Measurements from ENCODE around the gene ZBTB42.

ZBTB42 gene

DNA sequence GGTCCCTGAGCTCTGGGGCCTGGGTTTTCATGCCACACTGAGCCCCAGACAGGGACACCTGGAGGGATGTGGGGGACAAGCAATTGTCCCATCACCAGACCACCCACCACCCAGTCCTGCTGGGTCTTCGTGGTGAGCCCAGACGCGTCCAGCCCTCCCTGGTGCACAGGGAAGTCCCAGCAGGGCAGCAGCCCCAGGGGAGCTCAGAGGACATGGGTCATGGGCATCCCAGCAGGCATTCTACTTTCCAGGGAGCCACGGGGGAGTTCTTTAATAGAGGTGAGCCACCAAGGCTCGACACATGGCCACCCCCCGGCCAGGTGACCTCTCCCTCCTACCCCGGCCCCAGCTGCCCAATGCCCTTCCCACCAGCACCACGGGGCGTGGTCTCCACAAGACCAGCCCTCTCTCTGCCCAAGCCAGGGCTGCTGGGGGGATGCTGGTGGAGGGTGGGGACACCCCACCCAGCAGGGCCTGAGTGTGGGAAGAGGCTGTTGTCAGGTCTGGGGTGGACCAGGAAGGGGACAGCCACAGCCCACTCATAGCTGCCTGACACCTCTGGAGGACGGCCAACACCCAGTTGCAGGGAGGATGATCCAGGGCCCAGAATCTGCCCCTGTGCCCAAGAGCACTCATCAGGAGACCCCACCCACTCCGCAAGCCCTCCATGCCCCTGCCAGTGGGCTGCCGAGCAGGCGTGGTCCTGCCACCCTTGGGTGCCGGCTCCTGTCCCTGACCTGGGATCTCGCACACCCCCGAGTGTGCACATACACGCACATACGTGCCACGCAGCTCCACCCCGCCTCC lies 19.4 kb upstream of the ZBTB42 start:
- FAIRE-seq (no peak), DNase-seq (ENCODE audit: extremely low spot score, insufficient read length, low read depth) (no peak)

DNA sequence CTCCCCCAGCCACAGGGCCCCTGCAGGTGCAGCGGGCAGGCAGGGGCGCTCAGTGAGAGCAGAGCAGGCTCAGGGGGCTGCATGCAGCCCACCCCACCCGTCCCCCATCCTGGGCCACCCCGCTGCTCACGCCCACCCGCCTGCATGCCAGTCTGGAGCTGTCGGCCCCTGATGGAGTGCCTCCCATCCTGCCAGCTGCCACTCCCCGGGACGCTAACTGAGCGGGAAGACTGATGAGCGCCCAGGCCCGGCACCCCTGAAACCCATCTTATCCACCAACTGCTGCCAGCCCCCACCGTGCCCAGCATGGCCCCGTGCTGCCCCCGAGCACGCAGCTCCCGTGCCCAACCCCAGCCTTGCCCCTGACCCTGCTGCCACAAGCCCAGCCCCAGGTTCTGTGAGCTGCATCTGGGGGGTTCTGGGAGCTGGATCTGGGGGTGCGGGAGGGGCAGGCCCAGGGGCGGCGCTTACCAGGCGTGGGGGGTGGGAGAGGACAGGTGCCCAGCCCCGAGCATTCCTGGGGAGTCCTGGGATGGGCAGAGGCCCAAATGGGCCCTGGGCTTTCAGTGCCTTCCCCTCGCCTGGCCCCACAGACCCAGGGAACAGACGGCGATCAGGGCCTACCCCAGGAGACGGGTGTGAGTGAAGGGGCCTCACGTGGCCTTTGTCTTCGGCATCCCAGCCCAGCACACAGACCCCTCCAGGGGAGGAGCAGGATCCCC lies 18.7 kb upstream of the ZBTB42 start:
- no peak for DNase-seq (ENCODE audit: extremely low spot score, insufficient read length, low read depth)
- no peak for FAIRE-seq

DNA sequence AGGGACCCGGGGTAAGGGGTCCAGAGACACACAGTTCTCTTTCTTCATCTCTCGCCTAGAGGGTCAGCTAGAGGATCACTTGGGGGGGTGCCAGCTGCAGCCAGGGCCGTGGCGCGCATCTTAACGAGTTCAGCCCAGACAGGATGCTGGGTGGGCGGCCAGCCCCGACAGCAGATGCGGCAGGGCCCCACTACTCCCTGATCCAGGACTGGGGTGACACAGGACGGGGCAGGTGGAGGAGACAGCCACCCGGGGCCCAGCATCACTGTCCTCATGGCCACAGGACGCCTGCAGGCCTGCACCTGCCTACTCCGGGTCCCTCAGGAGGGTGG lies 18.1 kb upstream of the ZBTB42 start:
- no peak for FAIRE-seq
- no peak for DNase-seq (ENCODE audit: extremely low spot score, insufficient read length, low read depth)

DNA sequence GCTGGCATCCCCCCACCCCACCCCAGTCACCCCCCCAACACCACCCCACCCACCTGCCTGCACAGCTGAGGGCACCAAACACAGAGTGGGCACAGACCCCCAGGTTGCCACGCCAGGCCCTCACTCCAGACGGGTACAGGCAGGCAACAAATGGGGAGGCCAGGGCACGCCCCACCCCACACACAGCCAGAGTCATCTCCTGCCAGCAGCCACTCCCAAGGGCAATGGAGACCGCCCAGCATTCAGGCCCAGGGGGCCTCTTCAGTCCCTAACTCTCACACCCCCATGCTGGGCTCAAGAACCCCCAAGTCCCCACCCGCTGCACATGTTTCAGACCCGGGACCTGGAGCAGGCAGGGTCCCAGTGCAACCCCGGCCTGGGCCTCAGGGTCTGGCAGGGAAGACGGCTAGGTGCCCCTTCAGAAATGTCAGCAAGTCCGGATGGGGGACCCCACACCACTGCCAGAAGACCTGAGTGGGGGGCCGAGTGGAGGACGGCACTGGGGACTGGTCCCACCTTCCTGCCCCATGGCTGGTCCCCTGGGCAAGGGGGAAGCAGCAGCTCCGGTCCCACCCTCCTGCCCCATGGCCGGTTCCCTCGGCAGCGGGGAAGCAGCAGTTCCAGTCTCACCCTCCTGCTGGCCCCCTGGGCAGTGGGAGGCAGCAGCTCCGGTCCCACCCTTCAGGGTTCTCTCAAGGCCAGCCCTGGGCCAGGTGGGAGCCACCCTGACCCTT lies 17.2 kb upstream of the ZBTB42 start:
- no peak for FAIRE-seq
- no peak for DNase-seq (ENCODE audit: extremely low spot score, insufficient read length, low read depth)

DNA sequence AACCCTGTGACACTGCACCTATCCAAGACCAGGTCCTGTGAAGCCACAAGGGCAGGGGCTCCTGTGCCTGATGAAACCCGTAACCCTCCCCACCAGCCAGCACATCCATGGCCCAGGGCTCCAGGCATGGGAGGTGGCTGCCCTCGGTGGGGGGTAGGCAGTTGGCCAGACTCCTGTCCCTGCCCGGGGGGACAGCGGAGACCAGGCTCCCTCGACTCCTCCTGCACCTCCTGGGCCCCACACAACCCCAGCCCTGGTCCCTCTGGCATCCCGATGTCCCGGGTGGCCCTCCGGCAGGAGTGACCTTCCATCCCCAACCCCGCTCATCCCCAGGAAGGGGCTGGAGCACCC lies 16.7 kb upstream of the ZBTB42 start:
- FAIRE-seq: no peak
- DNase-seq (ENCODE audit: extremely low spot score, insufficient read length, low read depth): no peak

DNA sequence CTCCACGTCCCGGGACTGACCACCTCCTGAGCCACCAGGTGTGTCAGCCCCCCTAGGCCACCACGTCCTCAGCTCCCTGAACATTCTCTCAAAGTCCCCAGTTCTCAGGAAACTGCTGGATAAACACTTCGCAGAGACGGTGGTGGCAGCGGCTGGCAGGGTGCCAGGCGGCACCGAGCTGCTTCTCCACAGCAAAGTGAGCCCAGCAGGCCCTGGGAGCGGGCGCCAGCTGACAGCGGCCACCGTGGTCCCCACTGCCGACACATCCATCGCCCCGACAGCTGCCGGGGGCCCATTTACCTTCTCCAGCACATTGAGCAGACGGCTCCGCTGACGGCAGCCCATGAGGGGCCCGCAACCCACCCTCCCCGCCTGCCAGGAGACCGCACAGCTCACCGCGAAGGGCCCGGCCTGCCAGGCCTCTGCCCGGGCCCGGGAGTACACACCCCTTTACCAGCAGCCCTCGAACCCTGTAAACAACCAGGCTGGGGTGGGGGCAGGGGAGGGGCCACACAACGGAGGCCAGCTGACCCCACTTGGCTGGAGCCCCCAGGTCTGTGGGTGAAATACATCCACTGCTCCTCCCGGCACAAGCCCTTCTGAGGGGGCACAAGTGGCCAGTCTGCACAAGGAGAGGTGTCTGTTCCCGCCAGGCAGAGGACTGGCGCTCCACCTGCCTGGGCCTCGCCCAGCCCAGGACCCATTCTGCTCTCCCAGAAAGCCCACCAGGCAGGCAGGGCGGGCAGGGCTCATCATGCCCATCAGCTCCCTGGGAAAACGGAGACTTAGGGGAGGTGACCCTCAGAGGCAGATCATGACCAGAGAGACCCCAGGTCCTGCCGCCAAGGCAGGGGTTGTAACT lies 15.8 kb upstream of the ZBTB42 start:
- no peak for FAIRE-seq
- DNase-seq (ENCODE audit: extremely low spot score, insufficient read length, low read depth): no peak

DNA sequence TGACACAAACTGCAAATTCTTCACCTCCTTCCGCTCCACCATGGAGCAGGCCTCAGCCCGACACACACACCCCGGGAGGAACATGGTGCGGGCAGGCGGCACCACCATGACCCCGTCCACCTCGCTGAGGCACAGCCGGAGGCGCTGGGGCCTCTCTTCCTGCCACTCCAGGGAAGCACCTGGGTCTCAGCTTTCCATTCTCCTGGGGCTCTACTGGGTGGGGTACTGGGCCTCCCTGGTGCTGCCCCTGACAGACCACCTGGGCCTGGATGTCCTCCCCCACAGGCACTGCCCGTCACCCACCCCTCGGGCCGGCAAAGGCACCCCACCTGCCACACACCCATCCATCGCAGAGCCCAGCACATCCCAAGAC lies 15.2 kb upstream of the ZBTB42 start:
- no peak for FAIRE-seq
- no peak for DNase-seq (ENCODE audit: extremely low spot score, insufficient read length, low read depth)

DNA sequence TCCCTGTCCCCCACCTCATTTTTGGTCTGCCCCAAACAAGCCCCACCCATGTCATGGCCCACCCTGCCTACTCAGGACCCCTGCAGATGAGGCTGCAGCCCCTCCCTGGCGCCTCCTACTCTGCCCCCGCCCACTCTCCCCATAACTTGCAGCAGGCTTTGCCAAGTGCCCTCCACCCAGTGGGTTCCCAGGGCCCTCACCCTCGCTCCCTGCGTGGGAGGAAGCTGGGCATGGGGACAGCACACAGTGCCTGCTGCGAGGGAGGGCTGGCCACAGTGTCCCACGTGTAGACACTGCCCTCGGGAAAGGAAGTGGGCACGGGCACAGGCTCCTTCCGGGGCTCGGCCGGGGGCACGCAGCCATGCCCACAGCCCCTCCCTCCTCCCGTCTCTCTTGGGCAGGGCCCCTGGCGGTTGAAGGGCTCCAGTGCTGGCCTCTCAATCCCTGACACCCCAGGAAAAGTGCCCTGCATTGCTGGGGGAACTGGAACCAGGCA lies 14.8 kb upstream of the ZBTB42 start:
- FAIRE-seq (no peak), DNase-seq (ENCODE audit: extremely low spot score, insufficient read length, low read depth) (no peak)

DNA sequence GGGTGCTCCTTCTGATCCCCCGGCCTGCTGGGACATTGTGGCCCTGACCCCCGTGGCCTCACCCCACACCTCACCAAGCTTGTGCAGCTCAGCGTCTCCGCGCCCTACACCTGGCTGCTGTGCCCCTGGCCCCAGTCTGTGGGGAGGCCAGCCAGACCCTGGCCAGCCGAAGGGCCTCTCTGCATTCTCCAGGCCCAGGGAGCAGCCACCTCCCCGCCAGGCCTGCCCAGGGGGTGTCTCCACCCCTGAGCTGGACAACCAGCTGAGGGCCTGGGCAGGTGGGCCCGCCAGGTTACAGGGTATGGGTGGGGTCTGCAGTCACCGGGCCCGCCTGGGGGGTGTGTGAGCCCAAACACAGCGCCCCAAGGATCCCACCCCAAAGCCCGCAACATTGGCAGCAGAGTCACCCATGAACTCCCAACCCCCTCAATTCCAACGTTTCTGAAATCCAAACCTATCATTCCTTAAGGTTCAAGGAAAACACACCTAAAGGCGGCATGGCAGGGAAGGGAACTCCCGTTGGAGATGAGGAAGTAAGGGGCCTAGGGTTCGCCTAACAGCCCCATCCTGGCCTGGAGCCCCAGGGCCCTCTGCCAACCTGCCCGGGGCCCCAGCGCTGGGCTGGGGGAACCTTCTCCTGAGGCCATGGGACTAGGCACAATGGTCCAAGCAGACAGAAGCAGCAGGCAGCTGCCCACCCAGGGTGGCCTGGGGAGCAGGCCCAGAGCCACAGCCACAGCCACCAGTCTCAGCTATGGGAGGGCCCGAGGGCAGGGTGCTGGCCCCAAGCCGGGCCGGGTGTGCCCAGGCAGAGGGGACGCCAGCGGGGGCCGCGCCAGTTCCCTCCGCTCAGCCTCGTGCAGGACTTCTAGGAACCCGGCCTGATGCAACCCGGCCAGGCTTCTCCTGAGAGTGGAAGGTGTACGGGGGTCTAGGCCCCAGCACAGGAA lies 13.9 kb upstream of the ZBTB42 start:
- FAIRE-seq (no peak), DNase-seq (ENCODE audit: extremely low spot score, insufficient read length, low read depth) (no peak)

DNA sequence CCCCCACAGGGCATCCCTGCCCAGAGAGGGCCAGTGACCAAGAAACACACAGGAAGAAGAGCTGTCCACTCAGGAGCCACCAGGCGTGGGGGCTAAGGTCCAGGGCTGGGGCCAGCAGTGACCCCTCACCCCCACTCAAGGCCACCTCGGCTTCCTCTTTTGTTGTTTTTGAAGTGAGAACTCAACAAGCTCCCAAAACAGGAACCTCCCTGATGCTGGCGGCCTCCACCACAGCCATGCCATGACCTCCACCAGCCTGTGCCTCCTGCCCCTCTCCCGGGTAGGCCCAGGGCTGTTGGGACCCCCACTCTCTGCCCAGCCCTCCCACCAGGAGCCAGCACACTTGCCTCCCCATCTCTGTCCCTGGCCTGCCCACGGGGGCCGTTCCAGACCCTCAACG lies 13.2 kb upstream of the ZBTB42 start:
- DNase-seq (ENCODE audit: extremely low spot score, insufficient read length, low read depth): no peak
- FAIRE-seq: no peak

DNA sequence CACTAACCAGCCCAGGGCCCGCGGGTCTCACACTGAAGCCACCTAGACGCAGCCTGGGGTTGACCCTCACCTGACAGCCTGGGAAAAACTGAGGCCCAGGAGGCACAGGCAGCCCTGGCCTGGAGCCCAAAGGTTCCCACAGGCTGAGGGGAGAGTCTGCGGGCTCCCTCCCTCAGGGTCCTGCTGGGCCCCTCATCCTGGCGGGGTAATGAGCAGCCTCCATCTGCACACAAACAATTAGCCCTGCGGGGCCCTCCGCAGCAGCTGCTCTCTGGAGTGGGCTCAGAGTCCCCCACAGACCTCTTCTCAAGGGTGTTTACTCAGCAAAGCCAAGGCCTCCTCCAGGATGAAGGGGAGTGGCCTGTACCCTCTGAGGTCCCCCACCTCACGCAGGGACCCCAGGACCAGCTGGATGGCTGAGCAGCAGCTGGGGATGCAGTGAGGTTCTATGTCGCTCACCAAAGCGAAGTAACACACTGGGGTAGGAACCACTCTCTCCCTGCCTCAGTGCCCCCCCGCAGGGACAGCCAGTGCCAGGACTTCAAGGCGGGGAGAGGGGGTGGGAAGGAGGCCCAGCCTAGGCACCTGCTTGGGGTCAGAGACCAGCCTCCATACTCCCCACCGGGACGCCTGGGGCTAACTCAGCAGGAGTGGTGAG lies 12.6 kb upstream of the ZBTB42 start:
- FAIRE-seq (no peak), DNase-seq (ENCODE audit: extremely low spot score, insufficient read length, low read depth) (no peak)

DNA sequence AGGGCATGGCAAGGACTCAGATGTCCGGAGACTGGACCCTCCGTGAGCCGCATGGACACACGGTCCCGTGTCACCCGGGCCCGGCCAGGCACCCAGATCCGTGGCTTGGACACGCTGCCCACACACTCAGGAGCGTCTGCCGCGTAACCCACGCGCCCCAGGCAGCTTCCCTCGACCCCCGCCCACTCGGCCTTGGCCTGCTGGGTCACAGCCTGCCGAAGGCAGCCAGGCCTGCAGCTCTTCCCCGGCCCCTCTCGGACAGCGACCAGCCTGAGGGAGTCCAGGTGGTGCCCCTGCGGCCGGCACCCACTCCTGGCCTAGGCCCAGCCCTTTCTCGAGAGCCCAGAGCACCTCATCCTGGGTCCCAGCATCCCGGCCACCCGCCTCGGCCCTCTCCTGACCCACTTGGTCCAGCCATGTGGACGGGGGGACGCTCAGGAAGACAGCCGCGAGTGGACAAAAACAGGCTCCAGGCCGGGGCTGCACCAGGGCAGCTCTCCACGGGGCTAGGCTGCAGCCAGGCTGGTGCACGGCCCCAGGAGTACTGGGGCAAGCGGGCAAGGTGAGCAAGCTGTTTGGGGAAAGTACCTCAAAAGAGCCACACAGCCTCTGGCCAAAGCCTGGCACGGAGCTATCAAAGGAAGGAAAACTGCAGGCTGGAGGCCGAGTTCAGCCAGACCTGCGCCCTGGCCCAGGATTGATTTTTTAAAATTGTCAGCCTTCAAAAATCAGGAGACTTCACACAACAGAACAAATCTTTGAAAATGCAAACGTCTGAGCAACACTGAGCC lies 11.8 kb upstream of the ZBTB42 start:
- FAIRE-seq: no peak

DNA sequence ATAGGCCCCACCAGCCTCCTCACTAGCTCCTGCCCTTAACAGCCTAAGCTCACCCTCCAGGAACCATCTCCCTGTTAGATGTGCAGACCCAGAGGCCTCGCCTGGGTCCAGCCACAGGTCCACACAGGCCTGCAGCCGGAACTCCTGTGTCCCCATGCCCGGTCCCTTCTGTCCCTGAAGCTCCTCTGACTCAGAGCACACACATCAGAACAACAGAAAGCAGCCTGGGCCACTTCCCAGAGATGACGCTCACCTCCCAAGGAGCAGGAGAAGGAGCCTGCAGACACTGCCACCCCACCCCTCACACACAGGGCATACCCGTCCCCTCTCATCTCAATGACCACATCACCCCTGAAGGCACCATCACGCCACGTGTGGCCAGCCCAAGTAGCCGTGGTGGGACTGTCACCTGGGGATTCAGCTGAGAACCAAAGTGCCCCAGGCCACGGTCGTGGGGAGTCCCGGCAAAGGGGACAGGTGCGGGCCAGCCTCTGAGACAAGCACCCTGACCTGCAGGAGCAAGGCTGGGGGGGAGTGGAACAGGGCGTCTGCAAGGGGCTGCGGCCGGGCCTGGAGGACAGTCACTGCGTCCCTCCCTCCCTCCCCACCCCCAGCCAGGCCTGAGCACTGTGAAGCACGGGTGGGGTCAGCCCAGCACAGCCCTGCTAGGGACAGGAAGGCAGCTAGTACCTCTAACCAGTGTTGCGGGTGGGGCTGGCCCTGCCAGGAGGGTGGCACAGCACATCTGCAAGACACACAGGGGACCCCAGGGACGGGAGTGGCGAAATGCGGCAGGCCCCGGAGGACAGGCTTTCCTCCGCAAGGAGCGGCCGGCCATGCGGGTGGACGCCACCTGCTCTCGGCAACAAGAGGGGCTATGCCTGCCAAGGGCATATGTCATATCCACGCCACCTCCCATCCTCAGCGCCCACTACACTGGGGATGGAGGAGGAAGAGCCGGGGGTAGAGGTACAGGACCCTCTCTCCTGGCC lies 10.9 kb upstream of the ZBTB42 start:
- DNase-seq (ENCODE audit: extremely low spot score, insufficient read length, low read depth) (no peak), FAIRE-seq (no peak)

More for the DNA sequence above, 11.8 kb upstream of the ZBTB42 start:
- DNase-seq (ENCODE audit: extremely low spot score, insufficient read length, low read depth): no peak

DNA sequence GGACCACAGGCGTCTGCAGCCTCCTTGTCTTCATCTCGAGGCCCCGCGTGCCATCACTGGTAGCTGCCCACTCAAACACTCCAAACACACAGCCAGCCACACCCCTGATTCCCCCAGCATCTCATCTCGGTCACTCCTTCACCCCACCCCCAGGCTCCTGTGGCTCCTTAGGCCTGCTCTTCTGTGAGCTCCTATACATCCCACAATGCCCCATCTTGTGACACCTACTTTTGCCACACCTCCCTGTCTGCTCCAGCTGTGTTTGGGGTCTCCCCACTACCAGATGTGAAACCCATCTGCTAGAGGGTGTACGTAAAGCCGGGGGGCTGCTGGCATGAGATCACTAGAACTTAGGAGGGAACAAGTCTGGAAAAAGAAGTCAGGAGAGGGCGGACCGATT lies 9.5 kb upstream of the ZBTB42 start:
- DNase-seq (ENCODE audit: extremely low spot score, insufficient read length, low read depth) (no peak), FAIRE-seq (no peak)

DNA sequence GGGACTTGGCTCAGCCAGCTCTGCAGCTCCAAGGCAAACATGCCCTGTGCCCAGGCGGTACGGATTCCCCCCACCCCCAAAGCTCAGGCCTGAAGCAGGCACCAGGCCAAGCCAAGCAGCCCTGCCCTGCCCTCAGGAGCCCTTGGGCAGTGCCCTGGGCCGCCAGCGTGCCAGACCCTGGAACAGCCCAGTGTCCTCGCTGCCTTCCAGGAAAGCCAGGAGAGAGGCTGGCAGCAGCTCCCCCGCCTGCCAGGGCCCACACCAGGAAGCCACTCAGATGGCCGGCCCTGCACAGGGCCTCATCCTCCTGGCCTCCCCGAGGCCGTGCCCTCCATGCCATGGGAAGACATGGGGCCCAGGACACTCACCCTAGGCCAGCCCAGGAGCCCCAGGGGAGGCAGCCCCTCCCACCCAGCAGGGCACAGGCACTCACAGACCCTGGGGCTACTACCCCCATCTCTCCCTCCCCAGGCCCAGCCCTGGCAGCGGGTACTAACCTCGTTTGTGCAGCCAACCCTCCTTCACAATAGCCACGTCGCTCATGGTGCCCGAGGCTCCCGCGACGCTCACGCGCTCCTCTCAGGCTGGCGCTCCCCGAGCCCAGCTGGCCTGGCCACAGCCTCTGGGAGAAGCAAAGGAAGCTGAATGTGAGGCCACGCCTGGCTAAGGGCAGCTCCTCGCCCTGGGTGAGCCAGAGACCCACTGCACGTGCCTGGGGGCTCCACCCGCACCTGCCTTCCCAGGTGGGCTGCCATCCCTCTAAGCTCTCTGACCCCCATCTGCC lies 8.6 kb upstream of the ZBTB42 start:
- FAIRE-seq: no peak
- DNase-seq (ENCODE audit: extremely low spot score, insufficient read length, low read depth): no peak

All from GM18507 (cell line).